ENCODE results near the gene TSHZ2. TPM values are rescaled to one million over a fixed set of nuclear protein-coding genes. Genes with fewer than 3 reads are reported as not detected.

The TSHZ2 gene
- total and polyA plus RNA-seq, 9 of the 15 experiments (the other 6 are each of a cell fraction or from before 2014, with no cell fraction given) = 0.03 to 0.20 (median 0.05) TPM; not detected in 4

GRCh38 chr20:53141201-53142050, 169.3 kb downstream of the TSHZ2 start:
- peak; percentile 40 for FAIRE-seq
- H2AFZ ChIP-seq (ENCODE audit: low read depth, low read length) = peak overlapping the region; percentile 84
- H3K4me2 ChIP-seq (ENCODE audit: insufficient read depth, low read length) = peak overlapping the region; percentile 13; the same call in 1 of the 2 replicates
- no peaks in the 10 kb centered on the region for H3K79me2 ChIP-seq (ENCODE audit: control insufficient read depth, insufficient read depth, low read length)
- intact Hi-C loops (cut with micrococcal nuclease) (no loop called here), in situ Hi-C loops (cut with MboI) (no loop called here)
- H4K20me1 ChIP-seq (replicated peaks; ENCODE audit: control insufficient read depth, insufficient read depth, low read length) = no peaks in the 10 kb centered on the region
- ATAC-seq = peak; percentile 72
- no peaks in the 10 kb centered on the region for H3K9me1 ChIP-seq (ENCODE audit: control insufficient read depth, insufficient read depth, low read length)
- no peak overlapping the region for H3K27ac ChIP-seq (ENCODE audit: extremely low read depth, low read depth, low read length)
- ChIA-PET CTCF (ENCODE audit: low intra/inter-chr PET ratio) (no interaction called here), POLR2A (interaction anchor here (1.0 to 1.3 kb wide), 2 partner anchors 8 to 27 kb away, joined by 3 read pairs; no protein-coding TSS in a partner anchor)
- no TSS peak for BruUV-seq (replicated peaks)
- 0 out of 2 replicates have a peak, but pooled peaks cover 2% of the 10 kb centered on the region for H3K9me3 ChIP-seq (replicated peaks; ENCODE audit: control insufficient read depth, insufficient read depth, low read depth, low read length)
- 0 out of 5 replicates have a peak, but pooled peaks cover 0 to 2% of the 10 kb centered on the region in 2 experiments for H3K27me3 ChIP-seq (ENCODE audit: control insufficient read depth in 2 of 2, insufficient read depth in 2 of 2, low read length in 2 of 2)
- no peak overlapping the region for H3K9ac ChIP-seq (ENCODE audit: insufficient read depth in 1 of 2, low read depth in 2 of 2, low read length in 2 of 2)
- H3K4me1 ChIP-seq (replicated peaks in 1 of 2; ENCODE audit: control insufficient read depth in 2 of 2, insufficient read depth in 2 of 2, low read length in 2 of 2) = peaks cover 7 to 11% of the 10 kb centered on the region in 2 experiments; a peak in 3 of 5 replicates
- H3K4me3 ChIP-seq = no peak overlapping the region
- DNase-seq (ENCODE audit: extremely low read depth in 1 of 4, low spot score in 3 of 4) = peak in 2 of 4 experiments; percentile 12 to 35
- H3K36me3 ChIP-seq (ENCODE audit: control insufficient read depth, insufficient read depth, low read length) = no peaks in the 10 kb centered on the region
- WGBS (ENCODE audit: insufficient coverage, low coverage, missing lambda C conversion rate) = 31% methylated on average over 11 of the region's 11 CpGs
- TF ChIP-seq RCOR1 (IDR thresholded peaks at IDR 0.05; ENCODE audit: borderline replicate concordance in 1 of 2, low read depth in 2 of 2, low read length in 2 of 2) (peak in 1 of 2 experiments; percentile 61; a peak in 1 of 4 replicates), CBFA2T3 (IDR thresholded peaks at IDR 0.05) (peak; percentile 34; the same call in 1 of the 2 replicates), ARID1B (IDR thresholded peaks at IDR 0.05) (peak; percentile 40; the same call in 1 of the 2 replicates), FOS (IDR thresholded peaks at IDR 0.05; ENCODE audit: extremely low read depth, insufficient read length) (no peak), NR4A1 (CRISPR knock-in tag; IDR thresholded peaks at IDR 0.05) (no peak), NR4A1 (tag; IDR thresholded peaks at IDR 0.05) (0 out of 2 replicates have a peak, but pooled peaks have one; percentile 37), TARDBP (IDR thresholded peaks at IDR 0.05) (no peak), MEIS2 (IDR thresholded peaks at IDR 0.05; ENCODE audit: partially characterized antibody) (peak; percentile 89), TFAP4 (CRISPR knock-in tag; IDR thresholded peaks at IDR 0.05; ENCODE audit: borderline replicate concordance) (peak; percentile 46; the same call in 1 of the 2 replicates), JUND (IDR thresholded peaks at IDR 0.05; ENCODE audit: borderline replicate concordance, low read depth, low read length) (peak; percentile 48; the same call in 1 of the 2 replicates), JUND (tag; IDR thresholded peaks at IDR 0.05; ENCODE audit: borderline replicate concordance, low read depth, low read length) (peak; percentile 51; the same call in 1 of the 3 replicates)
- TF ChIP-seq, protein P1, sequence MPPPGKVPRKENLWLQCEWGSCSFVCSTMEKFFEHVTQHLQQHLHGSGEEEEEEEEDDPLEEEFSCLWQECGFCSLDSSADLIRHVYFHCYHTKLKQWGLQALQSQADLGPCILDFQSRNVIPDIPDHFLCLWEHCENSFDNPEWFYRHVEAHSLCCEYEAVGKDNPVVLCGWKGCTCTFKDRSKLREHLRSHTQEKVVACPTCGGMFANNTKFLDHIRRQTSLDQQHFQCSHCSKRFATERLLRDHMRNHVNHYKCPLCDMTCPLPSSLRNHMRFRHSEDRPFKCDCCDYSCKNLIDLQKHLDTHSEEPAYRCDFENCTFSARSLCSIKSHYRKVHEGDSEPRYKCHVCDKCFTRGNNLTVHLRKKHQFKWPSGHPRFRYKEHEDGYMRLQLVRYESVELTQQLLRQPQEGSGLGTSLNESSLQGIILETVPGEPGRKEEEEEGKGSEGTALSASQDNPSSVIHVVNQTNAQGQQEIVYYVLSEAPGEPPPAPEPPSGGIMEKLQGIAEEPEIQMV (tag; conservative IDR thresholded peaks at IDR 0.05; ENCODE audit: low read depth) = 0 out of 2 replicates have a peak, but pooled peaks have one; percentile 41
- TF ChIP-seq, protein P2, sequence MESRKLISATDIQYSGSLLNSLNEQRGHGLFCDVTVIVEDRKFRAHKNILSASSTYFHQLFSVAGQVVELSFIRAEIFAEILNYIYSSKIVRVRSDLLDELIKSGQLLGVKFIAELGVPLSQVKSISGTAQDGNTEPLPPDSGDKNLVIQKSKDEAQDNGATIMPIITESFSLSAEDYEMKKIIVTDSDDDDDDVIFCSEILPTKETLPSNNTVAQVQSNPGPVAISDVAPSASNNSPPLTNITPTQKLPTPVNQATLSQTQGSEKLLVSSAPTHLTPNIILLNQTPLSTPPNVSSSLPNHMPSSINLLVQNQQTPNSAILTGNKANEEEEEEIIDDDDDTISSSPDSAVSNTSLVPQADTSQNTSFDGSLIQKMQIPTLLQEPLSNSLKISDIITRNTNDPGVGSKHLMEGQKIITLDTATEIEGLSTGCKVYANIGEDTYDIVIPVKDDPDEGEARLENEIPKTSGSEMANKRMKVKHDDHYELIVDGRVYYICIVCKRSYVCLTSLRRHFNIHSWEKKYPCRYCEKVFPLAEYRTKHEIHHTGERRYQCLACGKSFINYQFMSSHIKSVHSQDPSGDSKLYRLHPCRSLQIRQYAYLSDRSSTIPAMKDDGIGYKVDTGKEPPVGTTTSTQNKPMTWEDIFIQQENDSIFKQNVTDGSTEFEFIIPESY (CRISPR knock-in tag; IDR thresholded peaks at IDR 0.05) = peak; percentile 58
